Body of pancreas (tissue), 4 donors: ENCODE measurements around the gene NAP1L1. TPM values are rescaled to one million over a fixed set of nuclear protein-coding genes. Genes with fewer than 3 reads are reported as not detected.

Experiments
- ATAC-seq: fragments of 150-250 bp; one replicate; pipeline ENCODE4 v1.9.1; 2016
- DNase-seq, 4 donors: peaks; one replicate each; pipeline ENCODE4 v3.0.0-alpha.2; 2019
- H3K27ac ChIP-seq, 4 donors: fragments of 200-600 bp; sonication (generic); 1 replicate in 3 of 4; 2 replicates in 1 of 4; pipeline versions ENCODE4 v1.5.1 to v1.6.1; 2016 to 2019; ENCODE audit warnings: mild to moderate bottlenecking in 1 of 4, mixed read lengths in 1 of 4, moderate library complexity in 1 of 4
- H3K27me3 ChIP-seq, 2 donors: fragments of 200-600 bp; sonication (generic); one replicate each; pipeline ENCODE4 v1.6.0; 2016; ENCODE audit warnings: mild to moderate bottlenecking in 1 of 2
- H3K36me3 ChIP-seq, 2 donors: fragments of 200-600 bp; sonication (generic); replicated peaks in 1 of 2; 2 replicates each; pipeline ENCODE4 v1.5.1; 2016; ENCODE audit warnings: low read depth in 2 of 2; ENCODE audit not compliant: insufficient read depth in 1 of 2
- H3K4me1 ChIP-seq: fragments of 200-600 bp; sonication (generic); one replicate; pipeline ENCODE4 v1.6.0; 2016
- H3K4me3 ChIP-seq, 2 donors: fragments of 200-600 bp; sonication (generic); 1 replicate in 1 of 2; 2 replicates in 1 of 2; pipeline ENCODE4 v1.5.1; 2016 to 2019
- H3K9me3 ChIP-seq, 3 donors: fragments of 200-600 bp; sonication (generic); 1 replicate in 2 of 3; 2 replicates in 1 of 3; pipeline ENCODE4 v1.5.1; 2016
- CTCF ChIP-seq, 7 experiments: fragments of 450-650 bp in 4 of 7; fragments of 200-600 bp in 3 of 7; sonication (generic) in 3 of 7; IDR thresholded peaks; one replicate each; pipeline ENCODE4 v1.5.1; 2016 to 2019; ENCODE audit warnings: antibody characterized with exemption in 7 of 7
- POLR2A ChIP-seq, 3 donors: fragments of 450-650 bp; IDR thresholded peaks; one replicate each; pipeline ENCODE4 v1.6.1; 2016; ENCODE audit warnings: antibody characterized with exemption in 3 of 3, mild to moderate bottlenecking in 2 of 3
- WGBS, 2 donors: methylation state at CpG; one replicate each; pipeline ENCODE4 v1.1.5; 2017; 5-methylcytosine and 5-hydroxymethylcytosine counted together
- intact Hi-C: fragments of 100-400 bp; cut with DNase I; formaldehyde crosslinking; loops from one replicate; pipeline ENCODE4 v1.15.1; 2023
- total RNA-seq, 2 donors: library from RNA; depleted of rRNA; stranded (reverse); fragments of >200 nt; gene quantifications; one replicate each; pipeline ENCODE4 v1.1.0, GENCODE V29; 2016

Gene NAP1L1
- total RNA-seq, 2 donors from 2014 or later, result 151 to 275 TPM

GRCh38 chr12:76031414-76032042, 53.0 kb downstream of the NAP1L1 start, which contains the start of gene PHLDA1:
Gene PHLDA1, minus strand, starts transcription at chr12:76031776.
- Histone ChIP-seq H3K4me1 (peaks cover 36% of the 10 kb centered on the region), H3K27ac (peak within 1 kb of the TSS; percentile 94 to 99 (median 98)), H3K27me3 (no peaks in the 10 kb centered on the region), H3K9me3 (no peaks in the 10 kb centered on the region), H3K36me3 (no peaks in the 10 kb centered on the region), H3K4me3 (peak within 1 kb of the TSS; percentile 62 to 69)
- intact Hi-C loops, result no loop called here
- WGBS, 2 donors, result 0 to 1% methylated on average over 15 to 62 of the region's 67 CpGs
- ATAC-seq (peak; percentile 90), DNase-seq (peak; percentile 95 to 96 (median 96))
- TF ChIP-seq CTCF (IDR thresholded peaks at IDR 0.05) (peak; percentile 37 to 89 (median 85)), POLR2A (IDR thresholded peaks at IDR 0.05) (peak; percentile 84 to 96 (median 96))

- no peaks in the 10 kb centered on the region for H3K9me3 ChIP-seq
- 0% methylated on average over 26 of the region's 26 CpGs; no CpG with 5 or more reads in 1 of the 2 donors for WGBS, 2 donors
- H3K27me3 ChIP-seq, result no peaks in the 10 kb centered on the region
- TF ChIP-seq POLR2A (IDR thresholded peaks at IDR 0.05), result no peak
- no peak for TF ChIP-seq CTCF (IDR thresholded peaks at IDR 0.05)
- H3K36me3 ChIP-seq, result no peaks in the 10 kb centered on the region
- peak overlapping the region; percentile 18 to 62 for H3K4me3 ChIP-seq
- ATAC-seq (peak; percentile 7), DNase-seq (peak in 1 of 4 donors; percentile 53)
- H3K4me1 ChIP-seq, result peaks cover 37% of the 10 kb centered on the region
- intact Hi-C loops, result no loop called here
- H3K27ac ChIP-seq, result peak overlapping the region; percentile 94 to 99 (median 98)
Observed at GRCh38 chr12:76031081-76031413, 53.4 kb downstream of the NAP1L1 start.

- Histone ChIP-seq H3K27ac (peak overlapping the region; percentile 94 to 99 (median 98)), H3K4me3 (peak overlapping the region; percentile 18 to 62), H3K4me1 (peaks cover 34% of the 10 kb centered on the region), H3K36me3 (no peaks in the 10 kb centered on the region), H3K9me3 (no peaks in the 10 kb centered on the region), H3K27me3 (no peaks in the 10 kb centered on the region)
- ATAC-seq (no peak), DNase-seq (peak; percentile 34 to 58 (median 53))
- TF ChIP-seq CTCF (IDR thresholded peaks at IDR 0.05) (peak in 3 of 7 experiments; percentile 1 to 13 (median 11)), POLR2A (IDR thresholded peaks at IDR 0.05) (no peak)
- intact Hi-C loops, result no loop called here
- WGBS, 2 donors, result 0 to 1% methylated on average over 25 to 40 of the region's 40 CpGs
Observed at GRCh38 chr12:76030341-76031080, 54.0 kb downstream of the NAP1L1 start.

- H3K27ac ChIP-seq, result peak overlapping the region in 3 of 4 donors; percentile 97 to 99 (median 98)
- DNase-seq (peak in 2 of 4 donors; percentile 16 to 18), ATAC-seq (no peak)
- peaks cover 28% of the 10 kb centered on the region for H3K4me1 ChIP-seq
- TF ChIP-seq POLR2A (IDR thresholded peaks at IDR 0.05) (peak in 2 of 3 donors; percentile 6 to 11), CTCF (IDR thresholded peaks at IDR 0.05) (no peak)
- 3 to 4% methylated on average over 22 of the region's 22 CpGs for WGBS, 2 donors
- no peaks in the 10 kb centered on the region for H3K36me3 ChIP-seq
- no peaks in the 10 kb centered on the region for H3K27me3 ChIP-seq
- no peaks in the 10 kb centered on the region for H3K9me3 ChIP-seq
- H3K4me3 ChIP-seq, result peak overlapping the region; percentile 18 to 62
- intact Hi-C loops, result no loop called here
Observed at GRCh38 chr12:76029982-76030340, 54.5 kb downstream of the NAP1L1 start.
